Pancreas (tissue), 10 donors: Measurements from ENCODE around the gene FLOT1. TPM values are rescaled to one million over a fixed set of nuclear protein-coding genes. Genes with fewer than 3 reads are reported as not detected.

ENCODE experiments used
- ATAC-seq, 4 donors: fragments of 200-7000 bp; cut with Tn5 transposase; one replicate each; pipeline versions ENCODE4 v1.8.0 to v1.9.1; 2020; ENCODE audit warnings: mild to moderate bottlenecking in 4 of 4, moderate library complexity in 4 of 4
- DNase-seq, 6 donors: peaks; one replicate each; pipeline ENCODE4 v3.0.0-alpha.2; 2020
- FAIRE-seq: peaks from 2 replicates; lab custom pipeline; 2012; peaks lifted over from hg19 to GRCh38; lab: Jason Lieb, UNC
- H3K27ac ChIP-seq, 4 donors: fragments of 200-600 bp; sonication (generic); 1 replicate in 3 of 4; 2 replicates in 1 of 4; pipeline versions ENCODE4 v1.5.0 to v1.8.0; 2020
- H3K27me3 ChIP-seq, 4 donors: fragments of 200-600 bp; one replicate each; pipeline ENCODE4 v1.8.0; 2021
- H3K36me3 ChIP-seq, 3 donors: fragments of 200-600 bp; sonication (generic) in 1 of 3; one replicate each; pipeline versions ENCODE4 v1.5.0 to v1.8.0; 2020 to 2021
- H3K4me1 ChIP-seq, 3 donors: fragments of 200-600 bp; one replicate each; pipeline ENCODE4 v1.8.0; 2021
- H3K4me3 ChIP-seq, 4 donors: fragments of 200-600 bp; sonication (generic) in 2 of 4; one replicate each; pipeline versions ENCODE4 v1.5.0 to v1.8.0; 2020 to 2021
- H3K9me3 ChIP-seq, 4 donors: fragments of 200-600 bp; one replicate each; pipeline ENCODE4 v1.8.0; 2021
- WGBS, 2 donors: extraction: QIAGEN DNeasy Blood & Tissue Kit; methylation state at CpG; one replicate each; pipeline ENCODE4 v1.1.7; 2013; 5-methylcytosine and 5-hydroxymethylcytosine counted together
- intact Hi-C, 3 donors: fragments of 100-400 bp; cut with DNase I; formaldehyde crosslinking; loops; one replicate each; pipeline versions ENCODE4 v1.11.1 to v1.14.2; 2022
- polyA plus RNA-seq, 2 donors: library from polyadenylated mRNA; stranded (reverse); fragments of 200-250 nt; gene quantifications; one replicate each; pipeline ENCODE4 v1.2.3, GENCODE V29; 2013
- total RNA-seq, 6 donors: library from RNA; stranded (reverse); fragmentation: NEBNext Ultra II Directional in 4 of 6; extraction: Animal tissue kit (Norgen Biotek cat#: 25700) in 4 of 6; gene quantifications; one replicate each; pipeline versions ENCODE4 v1.2.1 to v1.2.4, GENCODE V29; 2021 to 2023
- TF ChIP-seq, protein P1 (sequence below), 4 donors: fragments of 200-600 bp; sonication (generic) in 3 of 4; IDR thresholded peaks; one replicate each; pipeline versions ENCODE4 v1.5.0 to v1.8.0; 2021; ENCODE audit warnings: antibody characterized with exemption in 4 of 4
- donor health status: healthy with polysubstance abuse.
- donor health status: DM: no; HTN: no; CAD: no; lungs with moderate emphysema.
- donor health status: DM: no; HTN: no; CAD: no.
- donor health status: control.
- donor health status: control.
- donor health status: Bipolar disorder and iron deficiency.
- donor health status: DM: yes; HTN: yes; CAD: no.
- donor health status: DM: no; HTN: no; CAD: no.
- donor health status: DM: no; HTN: no; CAD: no.
- donor health status: DM: yes; HTN: yes; CAD: no.

The FLOT1 gene
- total and polyA plus RNA-seq, 8 donors = 45.7 to 151 (median 61.8) TPM

GRCh38 chr6:30681766-30682142 is 60.7 kb downstream of the FLOT1 start:
- intact Hi-C loops = loop anchor here (2.0 to 5.0 kb wide), 3 partner anchors 41 to 46 kb away; partner anchors contain the start of gene TUBB (in 1 of the 3)
- Histone ChIP-seq H3K27me3 (no peaks in the 10 kb centered on the region), H3K4me1 (no peaks in the 10 kb centered on the region), H3K36me3 (peaks cover 0 to 6% (median 0%) of the 10 kb centered on the region in 3 donors), H3K27ac (peak overlapping the region in 1 of 4 donors; percentile 92), H3K9me3 (no peaks in the 10 kb centered on the region), H3K4me3 (peak overlapping the region in 1 of 4 donors; percentile 78)
- TF ChIP-seq, protein P1, sequence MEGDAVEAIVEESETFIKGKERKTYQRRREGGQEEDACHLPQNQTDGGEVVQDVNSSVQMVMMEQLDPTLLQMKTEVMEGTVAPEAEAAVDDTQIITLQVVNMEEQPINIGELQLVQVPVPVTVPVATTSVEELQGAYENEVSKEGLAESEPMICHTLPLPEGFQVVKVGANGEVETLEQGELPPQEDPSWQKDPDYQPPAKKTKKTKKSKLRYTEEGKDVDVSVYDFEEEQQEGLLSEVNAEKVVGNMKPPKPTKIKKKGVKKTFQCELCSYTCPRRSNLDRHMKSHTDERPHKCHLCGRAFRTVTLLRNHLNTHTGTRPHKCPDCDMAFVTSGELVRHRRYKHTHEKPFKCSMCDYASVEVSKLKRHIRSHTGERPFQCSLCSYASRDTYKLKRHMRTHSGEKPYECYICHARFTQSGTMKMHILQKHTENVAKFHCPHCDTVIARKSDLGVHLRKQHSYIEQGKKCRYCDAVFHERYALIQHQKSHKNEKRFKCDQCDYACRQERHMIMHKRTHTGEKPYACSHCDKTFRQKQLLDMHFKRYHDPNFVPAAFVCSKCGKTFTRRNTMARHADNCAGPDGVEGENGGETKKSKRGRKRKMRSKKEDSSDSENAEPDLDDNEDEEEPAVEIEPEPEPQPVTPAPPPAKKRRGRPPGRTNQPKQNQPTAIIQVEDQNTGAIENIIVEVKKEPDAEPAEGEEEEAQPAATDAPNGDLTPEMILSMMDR (IDR thresholded peaks at IDR 0.05) = no peak
- WGBS, 2 donors = 72 to 84% methylated on average over 4 of the region's 4 CpGs
- ATAC-seq (no peak), FAIRE-seq (no peak), DNase-seq (peak in 1 of 6 donors; percentile 3)

DNA sequence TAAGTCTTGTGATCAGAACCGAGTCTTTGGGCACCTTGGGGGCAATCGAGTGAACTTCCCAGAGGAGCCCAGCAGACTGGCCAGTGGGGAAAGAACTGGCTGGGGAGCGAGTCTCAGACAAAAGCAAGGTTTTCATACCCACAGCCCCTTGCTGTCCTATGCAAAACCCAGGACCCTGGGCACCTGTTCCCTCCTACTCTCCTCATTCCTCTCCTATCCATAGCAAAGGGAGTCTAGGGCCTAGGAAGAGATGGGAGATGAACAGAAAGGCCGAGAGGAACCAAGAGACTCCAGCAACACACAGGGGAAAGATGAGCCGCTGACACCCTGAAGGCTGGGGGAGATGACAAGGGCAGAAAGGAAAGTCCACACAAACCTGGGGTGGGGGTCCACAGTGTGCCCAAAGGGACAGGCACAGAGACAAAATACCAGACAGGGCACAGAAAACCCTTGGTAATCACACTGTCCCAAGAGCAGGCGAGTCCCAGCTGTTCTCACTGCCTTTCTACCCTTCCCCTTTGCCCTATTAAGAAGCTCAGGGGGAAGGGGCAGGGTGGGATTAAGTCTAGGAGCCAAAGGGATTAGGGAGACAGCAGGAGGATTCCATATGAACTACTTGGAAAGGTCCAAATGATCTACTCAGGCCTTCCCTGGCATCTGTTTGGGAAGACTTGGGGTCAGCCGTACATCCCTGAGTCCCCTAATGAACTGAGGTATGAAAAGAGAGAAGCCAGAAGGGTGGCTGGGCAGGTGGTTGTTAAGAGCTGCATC is 62.5 kb downstream of the FLOT1 start:
- Histone ChIP-seq H3K9me3 (no peaks in the 10 kb centered on the region), H3K4me1 (no peaks in the 10 kb centered on the region), H3K4me3 (peak overlapping the region in 1 of 4 donors; percentile 78), H3K27me3 (no peaks in the 10 kb centered on the region), H3K27ac (no peak overlapping the region), H3K36me3 (peaks cover 0 to 8% (median 0%) of the 10 kb centered on the region in 3 donors)
- 72 to 82% methylated on average over 7 of the region's 7 CpGs for WGBS, 2 donors
- DNase-seq (peak in 1 of 6 donors; percentile 22), FAIRE-seq (no peak), ATAC-seq (no peak)
- TF ChIP-seq, protein P1 (IDR thresholded peaks at IDR 0.05) = no peak
- intact Hi-C loops = loop anchor here (2.0 to 5.0 kb wide), 3 partner anchors 42 to 47 kb away; partner anchors contain the start of gene TUBB (in 1 of the 3)

DNA sequence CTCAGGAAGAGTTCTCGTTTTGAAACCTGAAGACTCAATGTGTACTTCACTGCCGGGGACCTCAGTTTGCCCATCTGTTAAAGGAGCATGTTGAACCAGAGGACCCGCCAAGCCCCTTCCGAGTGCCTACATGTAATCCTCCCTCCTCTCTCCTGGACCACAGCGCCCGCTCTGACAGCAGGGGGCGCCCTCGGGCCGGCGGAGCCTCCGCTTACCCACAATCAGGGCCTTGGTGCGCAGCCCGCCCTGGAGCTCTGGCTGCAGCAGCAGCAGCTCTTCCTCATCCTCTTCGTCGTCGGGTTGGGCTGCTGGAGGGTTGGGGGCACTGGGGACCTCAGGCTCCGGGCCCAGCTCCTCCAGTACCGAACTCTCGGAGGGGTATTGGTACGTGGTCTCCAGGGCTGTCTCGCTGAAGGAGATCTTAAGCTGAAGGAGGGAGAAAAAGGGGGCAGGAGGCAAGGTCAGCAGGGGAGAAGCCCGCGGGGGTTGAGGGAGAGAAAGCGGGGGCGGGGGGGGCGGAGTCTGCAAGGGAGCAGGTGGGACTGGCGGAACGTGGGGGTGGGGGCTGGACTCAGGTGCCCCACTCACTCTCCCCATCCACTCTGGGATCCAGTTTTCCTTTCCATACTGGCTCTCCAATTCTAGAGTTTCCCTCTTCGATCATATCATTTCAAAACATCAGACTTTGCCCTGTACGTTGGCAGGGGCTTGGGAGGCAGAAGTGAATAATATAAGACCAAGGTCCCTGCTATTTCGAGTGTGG is 63.3 kb downstream of the FLOT1 start:
- ATAC-seq (peak; percentile 88 to 93 (median 90)), FAIRE-seq (no peak), DNase-seq (peak; percentile 74 to 97 (median 88))
- Histone ChIP-seq H3K4me3 (peak overlapping the region in 1 of 4 donors; percentile 78), H3K4me1 (no peaks in the 10 kb centered on the region), H3K27ac (peak overlapping the region in 1 of 4 donors; percentile 8), H3K36me3 (peaks cover 0 to 8% (median 0%) of the 10 kb centered on the region in 3 donors), H3K27me3 (no peaks in the 10 kb centered on the region), H3K9me3 (no peaks in the 10 kb centered on the region)
- intact Hi-C loops = no loop called here
- TF ChIP-seq, protein P1 (IDR thresholded peaks at IDR 0.05) = peak; percentile 88 to 95 (median 92)
- 8 to 11% methylated on average over 28 to 31 of the region's 31 CpGs for WGBS, 2 donors

Other genes starting within 250 kb of the FLOT1 start
- 10 to 100 TPM; 32.3 to 51.0 (median 38.1) TPM for gene GNL1, start 186.2 kb downstream of the FLOT1 start, total RNA-seq
- gene GNL1, start 186.2 kb downstream of the FLOT1 start, polyA plus RNA-seq = 10 to 100 TPM; 47.8 to 86.6 TPM
- 1 to 10 TPM; 2.2 to 4.7 (median 3.1) TPM for gene PRR3, start 185.4 kb downstream of the FLOT1 start, total RNA-seq
- gene PRR3, start 185.4 kb downstream of the FLOT1 start, polyA plus RNA-seq = 1 to 10 TPM; 6.5 to 8.7 TPM
- gene ABCF1, start 171.2 kb downstream of the FLOT1 start, total RNA-seq = 10 to 100 TPM; 17.4 to 30.7 (median 24.9) TPM
- gene ABCF1, start 171.2 kb downstream of the FLOT1 start, polyA plus RNA-seq = 10 to 100 TPM; 21.6 to 24.9 TPM
- gene PPP1R10, start 125.4 kb downstream of the FLOT1 start, total RNA-seq = 10 to 100 TPM; 34.8 to 57.9 (median 43.0) TPM
- gene PPP1R10, start 125.4 kb downstream of the FLOT1 start, polyA plus RNA-seq = 10 to 100 TPM; 25.1 to 34.3 TPM
- gene MRPS18B, start 124.8 kb downstream of the FLOT1 start, total RNA-seq = 10 to 100 TPM; 24.5 to 39.5 (median 29.1) TPM
- gene MRPS18B, start 124.8 kb downstream of the FLOT1 start, polyA plus RNA-seq = 10 to 100 TPM; 22.9 to 41.1 TPM
- 1 to 10 TPM; 2.1 to 6.8 (median 2.9) TPM for gene ATAT1, start 115.8 kb downstream of the FLOT1 start, total RNA-seq
- 1 to 10 TPM; 6.8 to 9.1 TPM for gene ATAT1, start 115.8 kb downstream of the FLOT1 start, polyA plus RNA-seq
- 10 to 100 TPM in 3 of 6 donors, 1 to 10 TPM in 3; 7.9 to 12.9 (median 9.9) TPM for gene C6orf136, start 95.6 kb downstream of the FLOT1 start, total RNA-seq
- gene C6orf136, start 95.6 kb downstream of the FLOT1 start, polyA plus RNA-seq = 10 to 100 TPM; 33.9 to 57.1 TPM
- 10 to 100 TPM; 10.9 to 16.2 (median 13.0) TPM for gene DHX16, start 69.7 kb downstream of the FLOT1 start, total RNA-seq
- gene DHX16, start 69.7 kb downstream of the FLOT1 start, polyA plus RNA-seq = 10 to 100 TPM; 41.1 to 44.4 TPM
- 10 to 100 TPM in 2 of 6 donors, 1 to 10 TPM in 4; 5.3 to 27.2 (median 7.8) TPM for gene PPP1R18, start 56.0 kb downstream of the FLOT1 start, total RNA-seq
- 10 to 100 TPM; 25.8 to 27.1 TPM for gene PPP1R18, start 56.0 kb downstream of the FLOT1 start, polyA plus RNA-seq
- 1 to 10 TPM; 3.3 to 7.9 (median 4.6) TPM for gene NRM, start 51.7 kb downstream of the FLOT1 start, total RNA-seq
- 10 to 100 TPM; 18.2 to 23.6 TPM for gene NRM, start 51.7 kb downstream of the FLOT1 start, polyA plus RNA-seq
- 10 to 100 TPM; 12.3 to 18.7 (median 13.5) TPM for gene MDC1, start 25.4 kb downstream of the FLOT1 start, total RNA-seq
- 10 to 100 TPM; 18.9 to 28.0 TPM for gene MDC1, start 25.4 kb downstream of the FLOT1 start, polyA plus RNA-seq
- 100 to 1,000 TPM in 4 of 6 donors, 10 to 100 TPM in 2; 66.1 to 171 (median 116) TPM for gene TUBB, start 22.3 kb downstream of the FLOT1 start, total RNA-seq
- gene TUBB, start 22.3 kb downstream of the FLOT1 start, polyA plus RNA-seq = 100 to 1,000 TPM in 1 of 2 donors, 10 to 100 TPM in 1; 67.9 to 111 TPM
- 10 to 100 TPM; 23.0 to 87.5 (median 41.3) TPM for gene IER3, start 1.9 kb upstream of the FLOT1 start, total RNA-seq
- 100 to 1,000 TPM in 1 of 2 donors, 10 to 100 TPM in 1; 99.4 to 174 TPM for gene IER3, start 1.9 kb upstream of the FLOT1 start, polyA plus RNA-seq
- gene DDR1, start 141.8 kb upstream of the FLOT1 start, total RNA-seq = 100 to 1,000 TPM in 4 of 6 donors, 10 to 100 TPM in 2; 92.7 to 160 (median 118) TPM
- gene DDR1, start 141.8 kb upstream of the FLOT1 start, polyA plus RNA-seq = 100 to 1,000 TPM; 103 to 149 TPM
- 10 to 100 TPM in 5 of 6 donors, 1 to 10 TPM in 1; 9.4 to 23.2 (median 13.0) TPM for gene GTF2H4, start 165.5 kb upstream of the FLOT1 start, total RNA-seq
- 10 to 100 TPM; 34.6 to 45.8 TPM for gene GTF2H4, start 165.5 kb upstream of the FLOT1 start, polyA plus RNA-seq
- gene VARS2, start 171.6 kb upstream of the FLOT1 start, total RNA-seq = 10 to 100 TPM; 11.3 to 25.8 (median 17.1) TPM
- 10 to 100 TPM; 40.4 to 40.6 TPM for gene VARS2, start 171.6 kb upstream of the FLOT1 start, polyA plus RNA-seq
- 1 to 10 TPM in 5 of 6 donors, under 1 TPM in 1; 0.83 to 6.6 (median 2.1) TPM for gene SFTA2, start 189.5 kb upstream of the FLOT1 start, total RNA-seq
- 10 to 100 TPM; 14.4 to 22.9 TPM for gene SFTA2, start 189.5 kb upstream of the FLOT1 start, polyA plus RNA-seq
- gene MUCL3, start 198.3 kb upstream of the FLOT1 start, total RNA-seq = 1 to 10 TPM in 1 of 6 donors, under 1 TPM in 1, not detected in 4; 0.09 to 5.6 TPM
- 1 to 10 TPM in 1 of 2 donors, under 1 TPM in 1; 0.04 to 1.2 TPM for gene MUCL3, start 198.3 kb upstream of the FLOT1 start, polyA plus RNA-seq
- not detected for gene MUC21, start 241.0 kb upstream of the FLOT1 start, total RNA-seq
- gene MUC21, start 241.0 kb upstream of the FLOT1 start, polyA plus RNA-seq = under 1 TPM; 0.07 to 0.23 TPM